GM19467 (cell line): Measurements from ENCODE around the gene PLTP.
"Not testable (repeated sequence)": the region's sequence is repeated elsewhere in the genome, so short reads cannot be mapped to it uniquely, and the experiment has no call there.

Source experiments
- ATAC-seq: cut with Tn5 transposase; IDR thresholded peaks from one replicate; pipeline ENCODE4 v1.9.1; 2021; ENCODE audit warnings: mild to moderate bottlenecking, moderate library complexity; ENCODE audit not compliant: unreplicated experiment

PLTP gene

GRCh38 chr20:45901332-45901731 lies 10.6 kb downstream of the PLTP start:
- not testable (repeated sequence) for ATAC-seq

DNA sequence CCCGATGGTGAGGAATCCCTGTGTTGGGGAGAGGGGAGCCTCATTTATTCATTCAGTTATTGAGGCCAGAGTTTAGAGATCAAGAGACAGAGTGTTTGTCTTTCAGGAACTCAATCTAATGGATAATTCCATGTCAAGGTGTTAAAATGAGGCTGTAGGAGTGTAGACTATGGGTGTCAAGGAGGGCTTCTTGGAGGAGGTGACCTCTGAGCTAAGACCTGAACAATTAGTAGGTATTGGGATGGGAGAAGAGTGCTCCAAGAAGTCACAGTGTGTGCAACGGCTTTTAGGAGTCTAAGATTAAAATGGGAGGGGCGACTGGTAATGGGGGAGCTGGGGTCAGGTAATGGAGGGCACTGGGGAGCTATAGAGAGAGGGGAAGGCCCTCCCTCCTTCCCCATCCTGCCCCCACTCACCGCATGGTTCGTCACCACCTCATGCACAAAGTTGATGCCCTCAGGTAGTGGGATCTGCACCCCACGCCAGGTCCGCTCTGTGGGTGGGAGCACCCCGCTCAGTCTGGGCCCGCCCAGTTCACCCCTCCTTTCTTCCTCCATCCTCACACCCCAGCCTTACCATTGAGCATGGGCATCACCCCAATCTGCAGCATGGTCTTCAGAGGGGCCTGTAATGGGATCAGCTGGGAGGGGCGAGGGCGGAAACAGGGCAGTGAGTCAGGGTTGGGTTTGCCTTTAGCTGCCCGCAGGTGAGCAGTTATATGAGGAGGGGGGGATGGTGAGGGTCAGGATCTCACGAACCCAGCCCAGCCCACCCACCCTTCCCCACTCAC lies 12.7 kb downstream of the PLTP start:
- no peak for ATAC-seq

DNA sequence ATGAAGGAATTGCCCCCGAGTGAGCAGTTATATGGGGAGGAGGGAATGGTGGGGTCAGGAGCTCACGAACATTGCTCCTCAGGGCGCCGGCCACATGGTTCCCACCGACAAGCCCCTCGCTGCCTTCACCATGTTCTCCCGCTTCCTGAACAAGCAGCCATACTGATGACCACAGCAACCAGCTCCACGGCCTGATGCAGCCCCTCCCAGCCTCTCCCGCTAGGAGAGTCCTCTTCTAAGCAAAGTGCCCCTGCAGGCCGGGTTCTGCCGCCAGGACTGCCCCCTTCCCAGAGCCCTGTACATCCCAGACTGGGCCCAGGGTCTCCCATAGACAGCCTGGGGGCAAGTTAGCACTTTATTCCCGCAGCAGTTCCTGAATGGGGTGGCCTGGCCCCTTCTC lies 13.7 kb downstream of the PLTP start:
- ATAC-seq: no peak

DNA sequence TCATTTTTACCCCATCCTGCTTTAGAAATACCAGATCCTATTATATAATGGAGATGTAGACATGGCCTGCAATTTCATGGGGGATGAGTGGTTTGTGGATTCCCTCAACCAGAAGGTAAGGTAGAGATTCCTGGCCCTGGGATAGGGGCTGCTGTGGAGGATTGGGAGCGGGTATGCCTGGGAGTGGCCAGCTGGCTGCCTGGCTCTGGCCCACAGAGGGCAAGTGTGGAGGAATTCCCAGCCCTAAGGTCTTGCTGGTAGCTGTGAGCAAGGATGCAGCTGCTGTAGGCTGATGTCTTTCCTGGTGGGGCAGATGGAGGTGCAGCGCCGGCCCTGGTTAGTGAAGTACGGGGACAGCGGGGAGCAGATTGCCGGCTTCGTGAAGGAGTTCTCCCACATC lies 14.3 kb downstream of the PLTP start:
- ATAC-seq: no peak

GRCh38 chr20:45897289-45897688 lies 14.7 kb downstream of the PLTP start:
- ATAC-seq: no peak

GRCh38 chr20:45896641-45897161 lies 15.3 kb downstream of the PLTP start:
- ATAC-seq: no peak

- no peak for ATAC-seq
Measured at GRCh38 chr20:45894797-45895196, 17.2 kb downstream of the PLTP start.

- ATAC-seq: no peak
Measured at GRCh38 chr20:45893831-45894230, 18.1 kb downstream of the PLTP start.

GRCh38 chr20:45892828-45893500 lies 19.0 kb downstream of the PLTP start:
- ATAC-seq: no peak

DNA sequence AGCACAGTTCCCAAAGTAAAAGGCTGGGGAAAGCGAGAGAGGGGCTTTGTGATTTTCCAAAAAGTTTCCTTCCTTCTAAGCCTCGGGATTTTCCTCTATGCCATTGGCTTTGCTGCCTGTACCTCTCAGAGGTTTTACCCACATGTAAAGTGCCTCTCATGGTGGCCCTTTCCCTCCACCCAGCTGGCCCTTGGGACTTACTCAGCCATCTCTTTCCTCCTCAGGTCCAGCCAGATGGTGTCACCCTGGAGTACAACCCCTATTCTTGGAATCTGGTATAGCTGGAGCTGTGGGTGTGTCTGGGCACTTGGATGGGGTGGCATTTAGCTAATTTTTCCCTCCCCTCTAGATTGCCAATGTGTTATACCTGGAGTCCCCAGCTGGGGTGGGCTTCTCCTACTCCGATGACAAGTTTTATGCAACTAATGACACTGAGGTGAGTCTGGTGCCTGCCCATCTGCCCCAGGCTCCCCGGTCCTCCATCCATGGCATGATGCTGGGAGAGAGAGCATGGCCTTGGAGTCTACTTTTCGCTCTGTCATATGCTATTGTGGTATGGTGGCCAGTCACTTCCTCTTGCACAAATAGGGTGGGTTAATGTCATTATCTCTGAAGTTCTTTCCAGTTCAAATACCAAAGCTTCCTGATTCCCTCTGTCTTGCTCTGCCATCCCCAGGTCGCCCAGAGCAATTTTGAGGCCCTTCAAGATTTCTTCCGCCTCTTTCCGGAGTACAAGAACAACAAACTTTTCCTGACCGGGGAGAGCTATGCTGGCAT lies 19.7 kb downstream of the PLTP start:
- no peak for ATAC-seq

DNA sequence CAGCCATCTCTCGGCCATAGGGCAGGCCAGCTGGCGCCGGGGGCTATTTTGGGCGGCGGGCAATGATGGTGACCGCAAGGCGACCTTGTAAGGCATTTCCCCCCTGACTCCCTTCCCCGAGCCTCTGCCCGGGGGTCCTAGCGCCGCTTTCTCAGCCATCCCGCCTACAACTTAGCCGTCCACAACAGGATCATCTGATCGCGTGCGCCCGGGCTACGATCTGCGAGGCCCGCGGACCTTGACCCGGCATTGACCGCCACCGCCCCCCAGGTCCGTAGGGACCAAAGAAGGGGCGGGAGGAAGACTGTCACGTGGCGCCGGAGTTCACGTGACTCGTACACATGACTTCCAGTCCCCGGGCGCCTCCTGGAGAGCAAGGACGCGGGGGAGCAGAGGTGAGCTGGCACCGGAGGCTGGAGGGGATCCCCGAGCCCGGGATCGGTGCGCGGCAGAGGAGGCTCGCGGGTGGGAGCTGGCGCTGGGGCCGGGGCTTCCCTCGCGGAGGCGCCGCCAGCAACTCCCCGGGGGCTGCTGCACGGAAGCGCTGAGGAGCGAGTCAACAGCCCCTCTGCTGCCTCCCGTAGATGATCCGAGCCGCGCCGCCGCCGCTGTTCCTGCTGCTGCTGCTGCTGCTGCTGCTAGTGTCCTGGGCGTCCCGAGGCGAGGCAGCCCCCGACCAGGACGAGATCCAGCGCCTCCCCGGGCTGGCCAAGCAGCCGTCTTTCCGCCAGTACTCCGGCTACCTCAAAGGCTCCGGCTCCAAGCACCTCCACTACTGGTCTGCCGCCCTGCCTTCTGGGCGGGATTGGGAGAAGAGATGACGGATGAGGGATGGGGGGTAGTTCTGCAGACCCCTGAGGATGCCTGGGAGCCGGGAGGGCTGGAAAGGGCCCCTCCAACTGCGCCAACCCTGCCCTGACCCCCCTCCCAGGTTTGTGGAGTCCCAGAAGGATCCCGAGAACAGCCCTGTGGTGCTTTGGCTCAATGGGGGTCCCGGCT lies 20.7 kb downstream of the PLTP start, which contains the start of the genes CTSA and NEURL2:
Gene CTSA, plus strand, starts transcription at position 351 of the 999 bp plus-strand sequence. Its CDS starts 234 bp downstream, at position 585.
Gene NEURL2, minus strand, starts transcription at position 224 of the 999 bp plus-strand sequence. Its CDS starts 217 bp downstream, at position 7.
- no peak for ATAC-seq

GRCh38 chr20:45890077-45890984 lies 21.6 kb downstream of the PLTP start:
- no peak for ATAC-seq

DNA sequence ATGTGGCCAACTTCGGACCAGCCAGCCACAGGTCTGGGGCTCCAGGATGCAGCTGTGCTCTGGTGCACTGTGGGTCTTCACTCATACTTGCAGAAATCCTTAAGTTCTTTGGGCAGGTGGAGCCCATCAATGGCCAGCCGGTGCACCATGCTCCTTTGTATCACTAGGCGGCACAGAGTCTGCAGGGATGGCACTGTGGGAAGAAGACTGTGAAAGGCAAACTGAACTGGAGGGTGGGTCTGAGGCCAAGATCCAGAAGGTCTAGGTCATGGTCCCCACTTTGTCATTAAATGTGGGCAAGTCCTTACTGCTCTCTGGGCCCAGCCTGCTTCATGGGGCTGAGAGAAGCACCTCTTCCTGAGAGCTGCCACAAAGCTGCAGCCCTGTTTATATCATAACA lies 23.3 kb downstream of the PLTP start:
- no peak for ATAC-seq

- no peak for ATAC-seq
Measured at GRCh38 chr20:45887346-45887715, 24.6 kb downstream of the PLTP start, which contains the start of gene SPATA25. Gene SPATA25, minus strand, starts transcription at chr20:45887622. Its CDS starts 32 bp downstream, at chr20:45887590.

DNA sequence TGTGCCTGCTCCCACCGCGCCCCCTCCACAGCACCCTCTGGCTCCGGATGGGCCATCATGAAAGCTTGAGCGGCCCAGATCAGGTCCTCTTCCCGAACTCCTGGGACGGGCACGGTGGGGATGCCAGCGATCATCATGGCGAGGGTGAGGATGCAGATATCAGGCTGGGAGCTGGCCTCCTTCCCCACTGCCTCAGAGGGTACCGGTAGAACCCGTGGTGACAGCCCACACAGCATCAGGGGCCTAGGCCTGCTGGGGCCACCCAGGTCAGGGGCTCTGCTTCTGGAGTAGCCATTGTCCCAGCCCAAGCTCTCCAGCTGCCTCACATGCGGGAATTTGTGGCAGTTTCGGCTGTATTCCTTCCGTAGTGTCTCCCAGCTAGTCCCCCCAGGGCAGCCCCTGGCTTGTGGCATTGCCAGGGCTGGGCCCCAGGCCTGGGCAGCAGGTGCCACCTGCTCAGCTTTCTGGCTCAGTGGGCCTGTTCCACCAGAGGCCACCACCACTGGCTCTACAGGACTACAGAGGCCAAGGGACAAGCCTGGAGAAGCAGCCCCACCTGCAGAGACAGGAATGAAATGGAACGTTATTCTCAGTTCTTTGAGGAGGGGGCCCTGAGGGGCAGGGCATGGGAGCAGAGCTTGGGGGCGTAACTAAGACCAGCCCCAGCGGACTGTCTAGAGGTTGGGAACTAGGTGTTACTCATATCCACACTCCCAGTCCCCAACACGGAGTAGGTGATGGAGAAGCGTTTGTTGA lies 25.2 kb downstream of the PLTP start:
- no peak for ATAC-seq

DNA sequence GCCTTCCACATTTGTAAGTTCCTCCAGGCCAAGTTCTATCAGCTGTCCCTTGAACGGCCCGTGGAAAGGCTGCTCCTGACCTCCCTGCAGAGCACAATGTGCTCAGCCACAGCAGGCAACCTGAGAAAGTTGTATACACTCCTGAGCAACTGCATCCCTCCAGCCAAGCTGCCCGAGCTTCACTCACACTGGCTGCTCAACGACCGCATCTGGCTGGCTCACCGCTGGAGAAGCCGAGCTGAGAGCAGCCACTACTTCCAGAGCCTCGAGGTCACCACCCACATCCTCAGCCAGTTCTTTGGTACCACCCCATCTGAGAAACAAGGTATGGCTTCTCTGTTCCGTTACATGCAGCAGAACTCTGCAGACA lies 28.9 kb downstream of the PLTP start:
- no peak for ATAC-seq

DNA sequence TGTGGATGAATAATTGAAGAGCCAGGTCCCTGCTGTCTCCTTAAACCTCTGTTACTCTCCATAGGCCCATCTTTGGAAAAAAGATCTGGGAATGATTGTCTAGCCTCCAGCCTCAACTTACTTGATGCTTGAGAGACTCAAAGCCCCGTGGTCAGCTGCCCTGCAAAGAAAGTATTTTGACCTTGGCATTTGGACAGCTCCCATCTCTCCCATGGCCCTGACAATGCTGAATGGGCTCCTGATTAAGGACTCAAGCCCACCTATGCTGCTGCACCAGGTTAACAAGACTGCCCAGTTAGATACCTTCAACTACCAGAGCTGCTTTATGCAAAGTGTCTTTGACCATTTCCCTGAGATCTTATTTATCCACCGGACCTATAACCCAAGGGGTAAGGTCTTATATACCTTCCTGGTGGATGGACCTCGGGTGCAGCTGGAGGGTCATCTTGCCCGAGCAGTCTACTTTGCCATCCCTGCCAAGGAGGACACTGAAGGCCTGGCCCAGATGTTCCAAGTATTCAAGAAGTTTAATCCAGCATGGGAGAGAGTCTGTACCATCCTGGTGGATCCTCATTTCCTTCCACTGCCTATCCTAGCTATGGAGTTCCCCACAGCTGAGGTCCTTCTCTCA lies 29.4 kb downstream of the PLTP start:
- no peak for ATAC-seq
